Caki2 (cell line): ENCODE measurements around the gene MGLL. TPM values are rescaled to one million over a fixed set of nuclear protein-coding genes. Genes with fewer than 3 reads are reported as not detected.
"Not testable (repeated sequence)": the region's sequence is repeated elsewhere in the genome, so short reads cannot be mapped to it uniquely, and the experiment has no call there.

Experiments used
- DNase-seq: peaks from one replicate; pipeline ENCODE4 v3.0.0-alpha.2; 2015; ENCODE audit warnings: low read depth
- in situ Hi-C: cut with HindIII; loops from 2 replicates; pipeline ENCODE4 v1.10.0; 2016; ENCODE audit warnings: low sequenced_read_pairs, low pct_unique_long_range_greater_than_20kb, mixed read lengths
- total RNA-seq: library from RNA; depleted of rRNA; stranded (reverse); fragments of >200 nt; shearing (Covaris generic); gene quantifications from 2 replicates; pipeline ENCODE4 v1.2.3, GENCODE V29; 2014; ENCODE audit warnings: low replicate concordance

The MGLL gene
- total RNA-seq, 1 experiment from 2014 or later = 53.0 TPM

- DNase-seq = no peak
- in situ Hi-C loops = no loop called here
Observed at GRCh38 chr3:127711021-127711695, 111.2 kb downstream of the MGLL start.

GRCh38 chr3:127710155-127710941 lies 112.0 kb downstream of the MGLL start:
- in situ Hi-C loops = no loop called here
- DNase-seq = no peak

- no peak for DNase-seq
- in situ Hi-C loops = no loop called here
Observed at GRCh38 chr3:127709320-127710060, 112.8 kb downstream of the MGLL start.

GRCh38 chr3:127708837-127709236 lies 113.5 kb downstream of the MGLL start:
- DNase-seq = no peak
- in situ Hi-C loops = no loop called here

- in situ Hi-C loops = no loop called here
- no peak for DNase-seq
Observed at GRCh38 chr3:127707851-127708411, 114.4 kb downstream of the MGLL start.

- DNase-seq = no peak
- in situ Hi-C loops = no loop called here
Observed at GRCh38 chr3:127706785-127707351, 115.4 kb downstream of the MGLL start.

- in situ Hi-C loops = no loop called here
- no peak for DNase-seq
Observed at GRCh38 chr3:127706312-127706711, 116.0 kb downstream of the MGLL start.

GRCh38 chr3:127704840-127705239 lies 117.5 kb downstream of the MGLL start:
- in situ Hi-C loops, DNase-seq: not testable (repeated sequence)

GRCh38 chr3:127702151-127702578 lies 120.2 kb downstream of the MGLL start:
- in situ Hi-C loops = no loop called here
- DNase-seq = no peak

GRCh38 chr3:127701280-127701911 lies 120.9 kb downstream of the MGLL start:
- DNase-seq = no peak
- in situ Hi-C loops = no loop called here

- no peak for DNase-seq
- in situ Hi-C loops = no loop called here
Observed at GRCh38 chr3:127700406-127700805, 121.9 kb downstream of the MGLL start.

- in situ Hi-C loops = no loop called here
- no peak for DNase-seq
Observed at GRCh38 chr3:127699416-127700300, 122.7 kb downstream of the MGLL start.

GRCh38 chr3:127698691-127699415 lies 123.5 kb downstream of the MGLL start:
- no peak for DNase-seq
- in situ Hi-C loops = no loop called here

GRCh38 chr3:127698286-127698685 lies 124.0 kb downstream of the MGLL start:
- in situ Hi-C loops = no loop called here
- DNase-seq = no peak

GRCh38 chr3:127697551-127698240 lies 124.6 kb downstream of the MGLL start:
- in situ Hi-C loops = no loop called here
- DNase-seq = peak; percentile 34
